Measurements from ENCODE around the gene ST8SIA1. TPM values are rescaled to one million over a fixed set of nuclear protein-coding genes. Genes with fewer than 3 reads are reported as not detected.

ST8SIA1 gene
- total RNA-seq, 1 donor from 2014 or later = 22.0 TPM

GRCh38 chr12:22257100-22257499 lies 77.4 kb downstream of the ST8SIA1 start:
- no peaks in the 10 kb centered on the region for H3K9me3 Mint-ChIP-seq (ENCODE audit: unreplicated experiment)
- DNase-seq = no peak
- peaks cover 3% of the 10 kb centered on the region for H3K27me3 Mint-ChIP-seq (ENCODE audit: unreplicated experiment)
- no peak overlapping the region for H3K27ac Mint-ChIP-seq (ENCODE audit: unreplicated experiment)
- no peaks in the 10 kb centered on the region for H3K36me3 Mint-ChIP-seq (ENCODE audit: unreplicated experiment)
- H3K4me3 Mint-ChIP-seq (ENCODE audit: unreplicated experiment) = no peak overlapping the region
- TF ChIP-seq CTCF (IDR thresholded peaks at IDR 0.05; ENCODE audit: partially characterized antibody, unreplicated experiment) = no peak
- H3K4me1 Mint-ChIP-seq (ENCODE audit: low read depth, unreplicated experiment) = no peaks in the 10 kb centered on the region

GRCh38 chr12:22256605-22257004 lies 77.9 kb downstream of the ST8SIA1 start:
- H3K4me3 Mint-ChIP-seq (ENCODE audit: unreplicated experiment) = no peak overlapping the region
- no peaks in the 10 kb centered on the region for H3K4me1 Mint-ChIP-seq (ENCODE audit: low read depth, unreplicated experiment)
- no peaks in the 10 kb centered on the region for H3K36me3 Mint-ChIP-seq (ENCODE audit: unreplicated experiment)
- no peak for TF ChIP-seq CTCF (IDR thresholded peaks at IDR 0.05; ENCODE audit: partially characterized antibody, unreplicated experiment)
- H3K9me3 Mint-ChIP-seq (ENCODE audit: unreplicated experiment) = no peaks in the 10 kb centered on the region
- peaks cover 3% of the 10 kb centered on the region for H3K27me3 Mint-ChIP-seq (ENCODE audit: unreplicated experiment)
- DNase-seq = no peak
- no peak overlapping the region for H3K27ac Mint-ChIP-seq (ENCODE audit: unreplicated experiment)

GRCh38 chr12:22256041-22256441 lies 78.5 kb downstream of the ST8SIA1 start:
- peaks cover 3% of the 10 kb centered on the region for H3K27me3 Mint-ChIP-seq (ENCODE audit: unreplicated experiment)
- H3K27ac Mint-ChIP-seq (ENCODE audit: unreplicated experiment) = no peak overlapping the region
- H3K4me1 Mint-ChIP-seq (ENCODE audit: low read depth, unreplicated experiment) = peaks cover 1% of the 10 kb centered on the region
- H3K4me3 Mint-ChIP-seq (ENCODE audit: unreplicated experiment) = no peak overlapping the region
- H3K36me3 Mint-ChIP-seq (ENCODE audit: unreplicated experiment) = no peaks in the 10 kb centered on the region
- no peak for TF ChIP-seq CTCF (IDR thresholded peaks at IDR 0.05; ENCODE audit: partially characterized antibody, unreplicated experiment)
- DNase-seq = no peak
- H3K9me3 Mint-ChIP-seq (ENCODE audit: unreplicated experiment) = no peaks in the 10 kb centered on the region

GRCh38 chr12:22255097-22255496 lies 79.4 kb downstream of the ST8SIA1 start:
- H3K4me1 Mint-ChIP-seq (ENCODE audit: low read depth, unreplicated experiment) = peaks cover 3% of the 10 kb centered on the region
- H3K36me3 Mint-ChIP-seq (ENCODE audit: unreplicated experiment) = no peaks in the 10 kb centered on the region
- peaks cover 5% of the 10 kb centered on the region for H3K27me3 Mint-ChIP-seq (ENCODE audit: unreplicated experiment)
- DNase-seq = no peak
- H3K9me3 Mint-ChIP-seq (ENCODE audit: unreplicated experiment) = no peaks in the 10 kb centered on the region
- TF ChIP-seq CTCF (IDR thresholded peaks at IDR 0.05; ENCODE audit: partially characterized antibody, unreplicated experiment) = no peak
- H3K4me3 Mint-ChIP-seq (ENCODE audit: unreplicated experiment) = no peak overlapping the region
- no peak overlapping the region for H3K27ac Mint-ChIP-seq (ENCODE audit: unreplicated experiment)

- TF ChIP-seq CTCF (IDR thresholded peaks at IDR 0.05; ENCODE audit: partially characterized antibody, unreplicated experiment) = no peak
- Mint-ChIP-seq H3K4me3 (ENCODE audit: unreplicated experiment) (no peak overlapping the region), H3K4me1 (ENCODE audit: low read depth, unreplicated experiment) (peaks cover 3% of the 10 kb centered on the region), H3K27me3 (ENCODE audit: unreplicated experiment) (peaks cover 5% of the 10 kb centered on the region), H3K9me3 (ENCODE audit: unreplicated experiment) (peaks cover under 1% of the 10 kb centered on the region), H3K27ac (ENCODE audit: unreplicated experiment) (no peak overlapping the region), H3K36me3 (ENCODE audit: unreplicated experiment) (no peaks in the 10 kb centered on the region)
- no peak for DNase-seq
These were observed 80.0 kb downstream of the ST8SIA1 start for GRCh38 chr12:22254478-22254877.

All from glutamatergic neuron (in vitro differentiated cells).